Loucy (cell line): Measurements from ENCODE around the gene ABCA7.
A peak's percentile ranks its signal among the peaks of the same experiment; 100 is the strongest.

Source experiments
- H2AFZ ChIP-seq: fragments of 200-600 bp; sonication (generic); 2 replicates; pipeline ENCODE4 v1.6.0; 2016; ENCODE audit warnings: antibody characterized with exemption, mild to moderate bottlenecking, low read length, moderate library complexity
- H3F3A ChIP-seq: fragments of 200-600 bp; 2 replicates; pipeline ENCODE4 v1.6.0; 2016; ENCODE audit warnings: antibody characterized with exemption, low read depth, mild to moderate bottlenecking
- H3K27me3 ChIP-seq: fragments of 200-600 bp; sonication (generic); 2 replicates; pipeline ENCODE4 v1.6.1; 2014; ENCODE audit warnings: low read length, mild to moderate bottlenecking; ENCODE audit not compliant: insufficient read depth, poor library complexity, severe bottlenecking
- H3K36me3 ChIP-seq: fragments of 200-600 bp; sonication (generic); 2 replicates; pipeline ENCODE4 v1.6.1; 2016; ENCODE audit warnings: low read length; ENCODE audit not compliant: insufficient read depth
- H3K4me1 ChIP-seq: fragments of 200-600 bp; sonication (generic); 2 replicates; pipeline ENCODE4 v1.5.1; 2014; ENCODE audit warnings: low read length, mild to moderate bottlenecking; ENCODE audit not compliant: insufficient read depth, poor library complexity, severe bottlenecking
- H3K4me2 ChIP-seq: fragments of 200-600 bp; sonication (generic); 2 replicates; pipeline ENCODE4 v1.6.0; 2014; ENCODE audit warnings: antibody characterized with exemption, low read length, low read depth, mild to moderate bottlenecking; ENCODE audit not compliant: poor library complexity, severe bottlenecking
- H3K4me3 ChIP-seq: fragments of 200-600 bp; sonication (generic); 2 replicates; pipeline ENCODE4 v1.5.1; 2014; ENCODE audit warnings: low read length, mild to moderate bottlenecking, mixed read lengths; ENCODE audit not compliant: poor library complexity, severe bottlenecking
- H3K79me2 ChIP-seq: fragments of 200-600 bp; sonication (generic); 2 replicates; pipeline ENCODE4 v1.6.1; 2014; ENCODE audit warnings: low read length; ENCODE audit not compliant: insufficient read depth
- H3K9ac ChIP-seq: fragments of 200-600 bp; sonication (generic); 2 replicates; pipeline ENCODE4 v1.6.0; 2014; ENCODE audit warnings: mild to moderate bottlenecking, low read depth, low read length, moderate library complexity; ENCODE audit not compliant: poor library complexity, severe bottlenecking
- H3K9me2 ChIP-seq: fragments of 200-600 bp; sonication (generic); replicated peaks from 2 replicates; pipeline ENCODE4 v1.6.1; 2016; ENCODE audit warnings: low read depth, low read length, mixed read lengths
- H3K9me3 ChIP-seq: fragments of 200-600 bp; sonication (generic); 2 replicates; pipeline ENCODE4 v1.6.1; 2014; ENCODE audit warnings: mild to moderate bottlenecking, antibody characterized with exemption, low read length, low read depth; ENCODE audit not compliant: insufficient read depth
- H4K20me1 ChIP-seq: fragments of 200-600 bp; sonication (generic); 2 replicates; pipeline ENCODE4 v1.6.0; 2014; ENCODE audit warnings: antibody characterized with exemption, low read length, mild to moderate bottlenecking; ENCODE audit not compliant: insufficient read depth, poor library complexity, severe bottlenecking
- EZH2phosphoT487 ChIP-seq: fragments of 200-600 bp; IDR thresholded peaks from 2 replicates; pipeline ENCODE4 v1.6.1; 2018; ENCODE audit warnings: antibody characterized with exemption, mild to moderate bottlenecking, moderate library complexity, borderline replicate concordance
- TF ChIP-seq, protein P1 (sequence below): fragments of 200-600 bp; sonication (generic); conservative IDR thresholded peaks from 2 replicates; pipeline ENCODE4 v1.5.1; 2014; ENCODE audit warnings: mild to moderate bottlenecking, antibody characterized with exemption, low read length

ABCA7 gene

DNA sequence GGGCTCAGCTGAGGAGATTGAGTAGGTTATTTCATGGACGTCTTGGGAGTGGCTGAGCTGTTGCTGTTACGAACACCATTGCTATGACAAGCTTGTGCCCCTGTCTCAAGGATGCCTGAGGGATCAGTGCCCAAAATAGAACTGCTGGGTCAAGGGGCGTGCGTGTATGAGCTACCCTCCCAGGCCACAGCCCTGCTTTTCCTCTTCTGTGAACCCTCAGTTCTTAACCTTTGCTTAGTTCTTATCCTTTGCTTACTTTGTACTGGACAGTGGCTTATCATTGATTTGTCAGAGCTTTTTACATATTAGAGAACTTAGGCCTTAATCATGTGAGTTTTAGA is 36.1 kb downstream of the ABCA7 start:
- Histone ChIP-seq H3K4me3 (no peak overlapping the region), H3K9me2 (no peaks in the 10 kb centered on the region), H3K9ac (peak overlapping the region; percentile 61), H3K79me2 (peaks cover 17% of the 10 kb centered on the region), H2AFZ (no peak overlapping the region), H3K4me1 (peaks cover 37% of the 10 kb centered on the region), H3K27me3 (no peaks in the 10 kb centered on the region), H4K20me1 (peaks cover 5% of the 10 kb centered on the region), H3F3A (peaks cover 4% of the 10 kb centered on the region; the same call in 1 of the 2 replicates), H3K4me2 (peak overlapping the region; percentile 79), H3K9me3 (no peaks in the 10 kb centered on the region), H3K36me3 (peaks cover 15% of the 10 kb centered on the region; the same call in 1 of the 2 replicates)
- TF ChIP-seq, protein P1, sequence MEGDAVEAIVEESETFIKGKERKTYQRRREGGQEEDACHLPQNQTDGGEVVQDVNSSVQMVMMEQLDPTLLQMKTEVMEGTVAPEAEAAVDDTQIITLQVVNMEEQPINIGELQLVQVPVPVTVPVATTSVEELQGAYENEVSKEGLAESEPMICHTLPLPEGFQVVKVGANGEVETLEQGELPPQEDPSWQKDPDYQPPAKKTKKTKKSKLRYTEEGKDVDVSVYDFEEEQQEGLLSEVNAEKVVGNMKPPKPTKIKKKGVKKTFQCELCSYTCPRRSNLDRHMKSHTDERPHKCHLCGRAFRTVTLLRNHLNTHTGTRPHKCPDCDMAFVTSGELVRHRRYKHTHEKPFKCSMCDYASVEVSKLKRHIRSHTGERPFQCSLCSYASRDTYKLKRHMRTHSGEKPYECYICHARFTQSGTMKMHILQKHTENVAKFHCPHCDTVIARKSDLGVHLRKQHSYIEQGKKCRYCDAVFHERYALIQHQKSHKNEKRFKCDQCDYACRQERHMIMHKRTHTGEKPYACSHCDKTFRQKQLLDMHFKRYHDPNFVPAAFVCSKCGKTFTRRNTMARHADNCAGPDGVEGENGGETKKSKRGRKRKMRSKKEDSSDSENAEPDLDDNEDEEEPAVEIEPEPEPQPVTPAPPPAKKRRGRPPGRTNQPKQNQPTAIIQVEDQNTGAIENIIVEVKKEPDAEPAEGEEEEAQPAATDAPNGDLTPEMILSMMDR, result no peak
- no peak for TF ChIP-seq EZH2phosphoT487

DNA sequence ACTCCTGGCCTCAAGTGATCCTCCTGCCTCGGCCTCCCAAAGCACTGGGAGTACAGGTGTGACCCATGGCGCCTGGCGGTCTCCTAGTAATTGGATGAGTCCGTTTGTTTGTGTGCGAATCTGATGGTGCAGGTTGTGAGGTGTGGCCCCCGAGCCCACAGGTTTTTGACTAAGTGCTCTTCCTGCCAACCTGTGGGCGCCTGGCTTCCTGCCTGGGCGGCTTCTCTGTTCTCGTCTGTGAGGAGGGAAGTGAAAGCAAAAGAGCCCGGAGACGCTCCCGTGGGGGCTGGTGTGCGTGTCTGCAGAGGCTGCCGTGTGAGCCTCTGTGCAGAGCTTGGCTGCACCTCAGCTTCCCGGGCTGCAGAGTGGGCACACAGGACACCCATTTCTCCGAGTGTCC is 37.0 kb downstream of the ABCA7 start:
- Histone ChIP-seq H3K9ac (peak overlapping the region; percentile 70), H3K9me3 (no peaks in the 10 kb centered on the region), H3K36me3 (peaks cover 16% of the 10 kb centered on the region; the same call in 1 of the 2 replicates), H4K20me1 (peaks cover 5% of the 10 kb centered on the region), H3K27me3 (no peaks in the 10 kb centered on the region), H3K4me3 (peak overlapping the region; percentile 74), H3F3A (peaks cover 4% of the 10 kb centered on the region; the same call in 1 of the 2 replicates), H3K79me2 (peaks cover 16% of the 10 kb centered on the region), H2AFZ (no peak overlapping the region), H3K9me2 (no peaks in the 10 kb centered on the region), H3K4me2 (peak overlapping the region; percentile 79), H3K4me1 (peaks cover 37% of the 10 kb centered on the region)
- no peak for TF ChIP-seq EZH2phosphoT487
- TF ChIP-seq, protein P1, result no peak

DNA sequence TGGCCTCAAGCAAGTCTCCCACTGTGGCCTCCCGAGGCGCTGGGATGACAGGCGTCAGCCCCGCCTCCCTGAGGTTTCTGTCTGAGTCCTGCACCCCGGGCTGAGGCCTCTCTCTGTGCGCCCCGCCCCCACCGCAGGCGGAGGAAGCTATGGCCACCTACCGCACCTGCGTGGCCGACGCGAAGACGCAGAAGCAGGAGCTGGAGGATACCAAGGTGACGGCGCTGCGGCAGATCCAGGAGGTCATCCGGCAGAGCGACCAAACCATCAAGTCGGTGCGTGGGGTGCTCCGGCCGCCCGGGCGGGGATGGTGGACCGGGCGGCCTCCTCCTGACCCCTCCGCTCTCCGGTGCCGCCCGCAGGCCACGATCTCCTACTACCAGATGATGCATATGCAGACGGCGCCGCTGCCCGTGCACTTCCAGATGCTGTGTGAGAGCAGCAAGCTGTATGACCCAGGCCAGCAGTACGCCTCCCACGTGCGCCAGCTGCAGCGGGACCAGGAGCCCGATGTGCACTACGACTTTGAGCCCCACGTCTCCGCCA is 39.7 kb downstream of the ABCA7 start:
- no peaks in the 10 kb centered on the region for H3K9me2 ChIP-seq
- no peak overlapping the region for H2AFZ ChIP-seq
- H3K9me3 ChIP-seq, result no peaks in the 10 kb centered on the region
- H3K9ac ChIP-seq, result no peak overlapping the region
- H3K4me1 ChIP-seq, result peaks cover 29% of the 10 kb centered on the region
- H3K79me2 ChIP-seq, result peaks cover 6% of the 10 kb centered on the region
- peaks cover 4% of the 10 kb centered on the region; the same call in 1 of the 2 replicates for H3F3A ChIP-seq
- TF ChIP-seq EZH2phosphoT487, result no peak
- TF ChIP-seq, protein P1, result no peak
- no peaks in the 10 kb centered on the region for H3K27me3 ChIP-seq
- H3K4me2 ChIP-seq, result no peak overlapping the region
- H3K4me3 ChIP-seq, result no peak overlapping the region
- H4K20me1 ChIP-seq, result peaks cover 6% of the 10 kb centered on the region
- peaks cover 27% of the 10 kb centered on the region; the same call in 1 of the 2 replicates for H3K36me3 ChIP-seq
